GM23338 (cell line): Measurements from ENCODE around the gene REPIN1. TPM values are rescaled to one million over a fixed set of nuclear protein-coding genes. Genes with fewer than 3 reads are reported as not detected.

Experiments used
- ATAC-seq: fragments of 200-7000 bp; cut with Tn5 transposase; 3 replicates; pipeline ENCODE4 v1.9.1; 2020
- DNase-seq: peaks from one replicate; pipeline ENCODE4 v3.0.0-alpha.2; 2015; ENCODE audit warnings: low spot score
- H2AFZ ChIP-seq: fragments of 200-600 bp; sonication (generic); 2 replicates; pipeline ENCODE4 v1.8.0; 2016; ENCODE audit warnings: antibody characterized with exemption, mild to moderate bottlenecking, moderate library complexity
- H3F3A ChIP-seq: fragments of 200-600 bp; sonication (generic); replicated peaks from 2 replicates; pipeline ENCODE4 v1.8.0; 2017; ENCODE audit warnings: antibody characterized with exemption, mixed run types, low read depth
- H3K27ac ChIP-seq: fragments of 200-600 bp; sonication (generic); 2 replicates; pipeline ENCODE4 v1.6.1; 2016; ENCODE audit warnings: low read depth
- H3K27me3 ChIP-seq: fragments of 200-600 bp; sonication (generic); 2 replicates; pipeline ENCODE4 v1.8.0; 2016; ENCODE audit warnings: mild to moderate bottlenecking, mixed run types, moderate library complexity; ENCODE audit not compliant: insufficient read depth
- H3K36me3 ChIP-seq: fragments of 200-600 bp; sonication (generic); 2 replicates; pipeline ENCODE4 v1.8.0; 2016; ENCODE audit warnings: mild to moderate bottlenecking; ENCODE audit not compliant: insufficient read depth
- H3K4me1 ChIP-seq: fragments of 200-600 bp; sonication (generic); 2 replicates; pipeline ENCODE4 v1.8.0; 2016; ENCODE audit warnings: mild to moderate bottlenecking, moderate library complexity; ENCODE audit not compliant: insufficient read depth
- H3K4me2 ChIP-seq: fragments of 200-600 bp; sonication (generic); 2 replicates; pipeline ENCODE4 v1.7.1; 2017; ENCODE audit warnings: mixed run types
- H3K4me3 ChIP-seq: fragments of 200-600 bp; sonication (generic); 2 replicates; pipeline ENCODE4 v1.6.1; 2016; ENCODE audit warnings: mixed run types
- H3K79me2 ChIP-seq: fragments of 200-600 bp; sonication (generic); replicated peaks from 2 replicates; pipeline ENCODE4 v1.8.0; 2017; ENCODE audit warnings: mild to moderate bottlenecking; ENCODE audit not compliant: insufficient read depth
- H3K9me2 ChIP-seq: fragments of 200-600 bp; sonication (generic); 2 replicates; pipeline ENCODE4 v1.8.0; 2017; ENCODE audit not compliant: insufficient read depth
- H4K20me1 ChIP-seq: fragments of 200-600 bp; sonication (generic); replicated peaks from 2 replicates; pipeline ENCODE4 v1.8.0; 2017; ENCODE audit warnings: mild to moderate bottlenecking; ENCODE audit not compliant: insufficient read depth
- H3K27ac Mint-ChIP-seq: 2 replicates; pipeline ENCODE4 v1.8.0; 2020; ENCODE audit warnings: inconsistent platforms, mild to moderate bottlenecking, moderate library complexity, mixed read lengths
- H3K27me3 Mint-ChIP-seq: 3 replicates; pipeline ENCODE4 v1.8.0; 2022; ENCODE audit warnings: low read depth, mild to moderate bottlenecking, moderate library complexity, mixed read lengths, inconsistent platforms; ENCODE audit not compliant: insufficient read depth, poor library complexity
- H3K36me3 Mint-ChIP-seq: 3 replicates; pipeline ENCODE4 v1.8.0; 2021; ENCODE audit warnings: low read depth, mild to moderate bottlenecking, inconsistent platforms, moderate library complexity, mixed read lengths
- H3K4me1 Mint-ChIP-seq: 3 replicates; pipeline ENCODE4 v1.8.0; 2020; ENCODE audit warnings: mild to moderate bottlenecking, inconsistent platforms, mixed read lengths
- H3K4me3 Mint-ChIP-seq: 3 replicates; pipeline ENCODE4 v1.8.0; 2021; ENCODE audit warnings: moderate library complexity, mild to moderate bottlenecking, inconsistent platforms, mixed read lengths
- H3K9me3 Mint-ChIP-seq: 3 replicates; pipeline ENCODE4 v1.8.0; 2020; ENCODE audit warnings: moderate library complexity, mild to moderate bottlenecking, inconsistent platforms, mixed read lengths
- CREB1 ChIP-seq: fragments of 250-450 bp; sonication (Bioruptor Pico); IDR thresholded peaks from 2 replicates; pipeline ENCODE4 v1.5.0; 2020; ENCODE audit warnings: low read depth, mild to moderate bottlenecking, moderate library complexity
- CTCF ChIP-seq, 2 experiments: fragments of 200-600 bp in 1 of 2; sonication (generic) in 1 of 2; conservative IDR thresholded peaks; 2 replicates each; pipeline versions ENCODE4 v1.5.1 to v1.6.1; 2016 to 2017; ENCODE audit warnings: antibody characterized with exemption in 2 of 2, low read depth in 2 of 2, mild to moderate bottlenecking in 2 of 2, moderate library complexity in 1 of 2
- ETS1 ChIP-seq: IDR thresholded peaks from 2 replicates; pipeline ENCODE4 v1.6.1; 2016; ENCODE audit warnings: antibody characterized with exemption
- EZH2 ChIP-seq: fragments of 200-600 bp; sonication (generic); IDR thresholded peaks from one replicate; pipeline ENCODE4 v1.8.0; 2017; ENCODE audit warnings: antibody characterized with exemption, mild to moderate bottlenecking, low read depth; ENCODE audit not compliant: unreplicated experiment
- EZH2phosphoT487 ChIP-seq: fragments of 200-600 bp; sonication (generic); IDR thresholded peaks from one replicate; pipeline ENCODE4 v1.8.1; 2018; ENCODE audit warnings: antibody characterized with exemption; ENCODE audit not compliant: unreplicated experiment
- JUNB ChIP-seq: IDR thresholded peaks from one replicate; pipeline ENCODE4 v1.6.1; 2016; ENCODE audit warnings: antibody characterized with exemption; ENCODE audit not compliant: unreplicated experiment
- NANOG ChIP-seq: IDR thresholded peaks from 2 replicates; pipeline ENCODE4 v1.6.1; 2016; ENCODE audit warnings: antibody characterized with exemption, borderline replicate concordance
- POLR2AphosphoS5 ChIP-seq: IDR thresholded peaks from 2 replicates; pipeline ENCODE4 v1.6.1; 2016; ENCODE audit warnings: antibody characterized with exemption, low read depth
- STAT1 ChIP-seq: IDR thresholded peaks from one replicate; pipeline ENCODE4 v1.6.1; 2016; ENCODE audit warnings: antibody characterized with exemption; ENCODE audit not compliant: unreplicated experiment
- ZNF114 ChIP-seq: fragments of 250-450 bp; sonication (Bioruptor Pico); IDR thresholded peaks from 2 replicates; pipeline ENCODE4 v1.5.0; 2020; ENCODE audit warnings: mild to moderate bottlenecking, moderate library complexity
- ZNF331 ChIP-seq: fragments of 250-450 bp; sonication (Bioruptor Pico); IDR thresholded peaks from 2 replicates; pipeline ENCODE4 v1.5.0; 2020; ENCODE audit warnings: low read depth, mild to moderate bottlenecking, moderate library complexity
- polyA plus RNA-seq: library from polyadenylated mRNA; unstranded; fragments of >200 nt; fragmentation: Nextera tagmentation; extraction: Ambion mirVana; gene quantifications from 2 replicates; pipeline ENCODE4 v1.2.1, GENCODE V29; 2016
- total RNA-seq: library from RNA; depleted of rRNA; stranded (reverse); fragments of >200 nt; shearing (Covaris generic); gene quantifications from 2 replicates; pipeline ENCODE4 v1.2.3, GENCODE V29; 2014
- TF ChIP-seq, protein P1 (sequence below): fragments of 250-450 bp; sonication (Bioruptor Pico); IDR thresholded peaks from 2 replicates; pipeline ENCODE4 v1.5.0; 2020; ENCODE audit warnings: mild to moderate bottlenecking, moderate library complexity
- TF ChIP-seq, protein P2 (sequence below): IDR thresholded peaks from one replicate; pipeline ENCODE4 v1.6.1; 2018; ENCODE audit warnings: antibody characterized with exemption; ENCODE audit not compliant: unreplicated experiment

REPIN1 gene
- total and polyA plus RNA-seq, 2 experiments from 2014 or later = 29.8 to 156 TPM

DNA sequence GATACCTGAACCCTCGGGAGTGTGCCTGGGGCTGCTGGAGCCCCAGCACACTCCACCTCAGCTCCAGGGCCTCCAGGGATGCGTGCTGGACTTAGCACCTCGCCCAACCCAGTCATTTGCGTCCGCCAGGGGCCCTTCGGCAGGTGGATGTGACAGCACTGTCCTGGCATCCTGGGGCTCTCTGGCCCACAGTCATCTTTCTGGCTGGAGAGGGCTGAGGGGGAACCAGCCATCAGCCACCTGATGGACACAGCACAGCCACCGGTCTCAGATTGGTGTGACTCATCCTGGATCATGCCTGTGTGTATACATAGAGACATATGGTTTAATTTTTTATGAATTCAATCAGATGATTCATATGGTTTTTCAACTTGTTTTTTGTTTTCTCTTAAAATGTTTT, 21.6 kb downstream of the REPIN1 start:
- ATAC-seq (no peak), DNase-seq (no peak)
- no peak overlapping the region for H3K27ac ChIP-seq
- TF ChIP-seq, protein P1, sequence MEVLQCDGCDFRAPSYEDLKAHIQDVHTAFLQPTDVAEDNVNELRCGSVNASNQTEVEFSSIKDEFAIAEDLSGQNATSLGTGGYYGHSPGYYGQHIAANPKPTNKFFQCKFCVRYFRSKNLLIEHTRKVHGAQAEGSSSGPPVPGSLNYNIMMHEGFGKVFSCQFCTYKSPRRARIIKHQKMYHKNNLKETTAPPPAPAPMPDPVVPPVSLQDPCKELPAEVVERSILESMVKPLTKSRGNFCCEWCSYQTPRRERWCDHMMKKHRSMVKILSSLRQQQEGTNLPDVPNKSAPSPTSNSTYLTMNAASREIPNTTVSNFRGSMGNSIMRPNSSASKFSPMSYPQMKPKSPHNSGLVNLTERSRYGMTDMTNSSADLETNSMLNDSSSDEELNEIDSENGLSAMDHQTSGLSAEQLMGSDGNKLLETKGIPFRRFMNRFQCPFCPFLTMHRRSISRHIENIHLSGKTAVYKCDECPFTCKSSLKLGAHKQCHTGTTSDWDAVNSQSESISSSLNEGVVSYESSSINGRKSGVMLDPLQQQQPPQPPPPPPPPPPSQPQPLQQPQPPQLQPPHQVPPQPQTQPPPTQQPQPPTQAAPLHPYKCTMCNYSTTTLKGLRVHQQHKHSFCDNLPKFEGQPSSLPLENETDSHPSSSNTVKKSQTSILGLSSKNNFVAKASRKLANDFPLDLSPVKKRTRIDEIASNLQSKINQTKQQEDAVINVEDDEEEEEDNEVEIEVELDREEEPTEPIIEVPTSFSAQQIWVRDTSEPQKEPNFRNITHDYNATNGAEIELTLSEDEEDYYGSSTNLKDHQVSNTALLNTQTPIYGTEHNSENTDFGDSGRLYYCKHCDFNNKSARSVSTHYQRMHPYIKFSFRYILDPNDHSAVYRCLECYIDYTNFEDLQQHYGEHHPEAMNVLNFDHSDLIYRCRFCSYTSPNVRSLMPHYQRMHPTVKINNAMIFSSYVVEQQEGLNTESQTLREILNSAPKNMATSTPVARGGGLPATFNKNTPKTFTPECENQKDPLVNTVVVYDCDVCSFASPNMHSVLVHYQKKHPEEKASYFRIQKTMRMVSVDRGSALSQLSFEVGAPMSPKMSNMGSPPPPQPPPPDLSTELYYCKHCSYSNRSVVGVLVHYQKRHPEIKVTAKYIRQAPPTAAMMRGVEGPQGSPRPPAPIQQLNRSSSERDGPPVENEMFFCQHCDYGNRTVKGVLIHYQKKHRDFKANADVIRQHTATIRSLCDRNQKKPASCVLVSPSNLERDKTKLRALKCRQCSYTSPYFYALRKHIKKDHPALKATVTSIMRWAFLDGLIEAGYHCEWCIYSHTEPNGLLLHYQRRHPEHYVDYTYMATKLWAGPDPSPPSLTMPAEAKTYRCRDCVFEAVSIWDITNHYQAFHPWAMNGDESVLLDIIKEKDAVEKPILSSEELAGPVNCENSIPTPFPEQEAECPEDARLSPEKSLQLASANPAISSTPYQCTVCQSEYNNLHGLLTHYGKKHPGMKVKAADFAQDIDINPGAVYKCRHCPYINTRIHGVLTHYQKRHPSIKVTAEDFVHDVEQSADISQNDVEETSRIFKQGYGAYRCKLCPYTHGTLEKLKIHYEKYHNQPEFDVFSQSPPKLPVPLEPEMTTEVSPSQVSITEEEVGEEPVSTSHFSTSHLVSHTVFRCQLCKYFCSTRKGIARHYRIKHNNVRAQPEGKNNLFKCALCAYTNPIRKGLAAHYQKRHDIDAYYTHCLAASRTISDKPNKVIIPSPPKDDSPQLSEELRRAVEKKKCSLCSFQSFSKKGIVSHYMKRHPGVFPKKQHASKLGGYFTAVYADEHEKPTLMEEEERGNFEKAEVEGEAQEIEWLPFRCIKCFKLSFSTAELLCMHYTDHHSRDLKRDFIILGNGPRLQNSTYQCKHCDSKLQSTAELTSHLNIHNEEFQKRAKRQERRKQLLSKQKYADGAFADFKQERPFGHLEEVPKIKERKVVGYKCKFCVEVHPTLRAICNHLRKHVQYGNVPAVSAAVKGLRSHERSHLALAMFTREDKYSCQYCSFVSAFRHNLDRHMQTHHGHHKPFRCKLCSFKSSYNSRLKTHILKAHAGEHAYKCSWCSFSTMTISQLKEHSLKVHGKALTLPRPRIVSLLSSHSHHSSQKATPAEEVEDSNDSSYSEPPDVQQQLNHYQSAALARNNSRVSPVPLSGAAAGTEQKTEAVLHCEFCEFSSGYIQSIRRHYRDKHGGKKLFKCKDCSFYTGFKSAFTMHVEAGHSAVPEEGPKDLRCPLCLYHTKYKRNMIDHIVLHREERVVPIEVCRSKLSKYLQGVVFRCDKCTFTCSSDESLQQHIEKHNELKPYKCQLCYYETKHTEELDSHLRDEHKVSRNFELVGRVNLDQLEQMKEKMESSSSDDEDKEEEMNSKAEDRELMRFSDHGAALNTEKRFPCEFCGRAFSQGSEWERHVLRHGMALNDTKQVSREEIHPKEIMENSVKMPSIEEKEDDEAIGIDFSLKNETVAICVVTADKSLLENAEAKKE (CRISPR knock-in tag) = no peak
- TF ChIP-seq ETS1 = no peak
- no peak for TF ChIP-seq EZH2
- no peak for TF ChIP-seq ZNF331 (CRISPR knock-in tag)
- no peak for TF ChIP-seq POLR2AphosphoS5
- no peak for TF ChIP-seq CTCF (conservative IDR thresholded peaks at IDR 0.05; ENCODE audit: low read depth in 2 of 2)
- TF ChIP-seq ZNF114 = no peak
- no peak for TF ChIP-seq EZH2phosphoT487
- no peak for TF ChIP-seq STAT1
- TF ChIP-seq CREB1 (CRISPR knock-in tag) = no peak
- no peak for TF ChIP-seq NANOG
- TF ChIP-seq, protein P2, sequence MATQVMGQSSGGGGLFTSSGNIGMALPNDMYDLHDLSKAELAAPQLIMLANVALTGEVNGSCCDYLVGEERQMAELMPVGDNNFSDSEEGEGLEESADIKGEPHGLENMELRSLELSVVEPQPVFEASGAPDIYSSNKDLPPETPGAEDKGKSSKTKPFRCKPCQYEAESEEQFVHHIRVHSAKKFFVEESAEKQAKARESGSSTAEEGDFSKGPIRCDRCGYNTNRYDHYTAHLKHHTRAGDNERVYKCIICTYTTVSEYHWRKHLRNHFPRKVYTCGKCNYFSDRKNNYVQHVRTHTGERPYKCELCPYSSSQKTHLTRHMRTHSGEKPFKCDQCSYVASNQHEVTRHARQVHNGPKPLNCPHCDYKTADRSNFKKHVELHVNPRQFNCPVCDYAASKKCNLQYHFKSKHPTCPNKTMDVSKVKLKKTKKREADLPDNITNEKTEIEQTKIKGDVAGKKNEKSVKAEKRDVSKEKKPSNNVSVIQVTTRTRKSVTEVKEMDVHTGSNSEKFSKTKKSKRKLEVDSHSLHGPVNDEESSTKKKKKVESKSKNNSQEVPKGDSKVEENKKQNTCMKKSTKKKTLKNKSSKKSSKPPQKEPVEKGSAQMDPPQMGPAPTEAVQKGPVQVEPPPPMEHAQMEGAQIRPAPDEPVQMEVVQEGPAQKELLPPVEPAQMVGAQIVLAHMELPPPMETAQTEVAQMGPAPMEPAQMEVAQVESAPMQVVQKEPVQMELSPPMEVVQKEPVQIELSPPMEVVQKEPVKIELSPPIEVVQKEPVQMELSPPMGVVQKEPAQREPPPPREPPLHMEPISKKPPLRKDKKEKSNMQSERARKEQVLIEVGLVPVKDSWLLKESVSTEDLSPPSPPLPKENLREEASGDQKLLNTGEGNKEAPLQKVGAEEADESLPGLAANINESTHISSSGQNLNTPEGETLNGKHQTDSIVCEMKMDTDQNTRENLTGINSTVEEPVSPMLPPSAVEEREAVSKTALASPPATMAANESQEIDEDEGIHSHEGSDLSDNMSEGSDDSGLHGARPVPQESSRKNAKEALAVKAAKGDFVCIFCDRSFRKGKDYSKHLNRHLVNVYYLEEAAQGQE = no peak
- TF ChIP-seq JUNB = no peak
- peaks cover 56% of the 10 kb centered on the region for H3K4me1 ChIP-seq
- Mint-ChIP-seq H3K4me3 (no peak overlapping the region), H3K9me3 (no peaks in the 10 kb centered on the region), H3K36me3 (peaks cover 65% of the 10 kb centered on the region), H3K27me3 (peaks cover 14% of the 10 kb centered on the region), H3K4me1 (peaks cover 50% of the 10 kb centered on the region), H3K27ac (no peak overlapping the region)
- no peaks in the 10 kb centered on the region for H3K27me3 ChIP-seq
- H3K79me2 ChIP-seq = peaks cover 36% of the 10 kb centered on the region
- H3K4me3 ChIP-seq = no peak overlapping the region
- peaks cover 13% of the 10 kb centered on the region; the same call in 1 of the 2 replicates for H3F3A ChIP-seq
- no peak overlapping the region for H3K4me2 ChIP-seq
- no peaks in the 10 kb centered on the region for H3K9me2 ChIP-seq
- H2AFZ ChIP-seq = no peak overlapping the region
- peaks cover 10% of the 10 kb centered on the region; the same call in 1 of the 2 replicates for H3K36me3 ChIP-seq
- H4K20me1 ChIP-seq = no peaks in the 10 kb centered on the region
